Hippocampal formation (tissue), 2 donors: Measurements from ENCODE around the gene OPA3.
A peak's percentile ranks its signal among the peaks of the same experiment; 100 is the strongest.
"Not testable (repeated sequence)": the region's sequence is repeated elsewhere in the genome, so short reads cannot be mapped to it uniquely, and the experiment has no call there.

Experiments
- DNase-seq, 2 donors: peaks; one replicate each; lab custom pipeline; 2025; lab: John Stamatoyannopoulos, UW

The OPA3 gene

GRCh38 chr19:45522010-45522941, 62.3 kb downstream of the OPA3 start:
- no peak for DNase-seq

GRCh38 chr19:45518469-45518826, 66.2 kb downstream of the OPA3 start:
- no peak for DNase-seq

GRCh38 chr19:45517641-45518468, 66.7 kb downstream of the OPA3 start:
- no peak for DNase-seq

GRCh38 chr19:45517238-45517637, 67.4 kb downstream of the OPA3 start:
- DNase-seq = no peak

DNA sequence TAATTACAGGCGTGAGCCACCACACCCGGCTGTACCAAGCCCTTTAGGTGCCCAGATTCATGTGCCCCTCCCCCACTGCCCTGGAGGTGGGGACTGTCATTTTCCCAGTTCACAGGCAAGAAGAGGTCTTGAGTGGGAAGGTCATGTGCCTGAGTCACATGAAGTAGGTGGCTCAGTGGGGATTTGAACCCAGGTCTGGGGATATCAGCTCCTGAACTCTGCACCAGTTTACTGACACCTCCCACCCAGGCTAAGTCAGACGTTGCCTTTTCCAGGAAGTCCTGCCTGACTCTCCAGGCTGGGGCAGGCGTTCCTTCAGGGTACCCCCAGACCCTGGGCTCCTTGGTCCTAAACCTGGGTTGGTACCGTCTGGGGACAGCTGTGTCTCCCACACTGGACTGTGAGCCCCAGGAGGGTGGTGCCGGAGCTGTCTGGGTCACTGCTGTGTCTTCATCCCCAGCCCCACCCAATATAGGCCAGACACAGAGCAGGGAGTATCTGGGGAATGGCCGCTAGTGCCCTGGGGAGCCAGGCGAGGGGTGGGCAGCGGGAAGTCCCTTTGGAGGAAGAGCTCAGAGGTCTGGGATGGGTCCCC, 68.7 kb downstream of the OPA3 start:
- no peak for DNase-seq

DNA sequence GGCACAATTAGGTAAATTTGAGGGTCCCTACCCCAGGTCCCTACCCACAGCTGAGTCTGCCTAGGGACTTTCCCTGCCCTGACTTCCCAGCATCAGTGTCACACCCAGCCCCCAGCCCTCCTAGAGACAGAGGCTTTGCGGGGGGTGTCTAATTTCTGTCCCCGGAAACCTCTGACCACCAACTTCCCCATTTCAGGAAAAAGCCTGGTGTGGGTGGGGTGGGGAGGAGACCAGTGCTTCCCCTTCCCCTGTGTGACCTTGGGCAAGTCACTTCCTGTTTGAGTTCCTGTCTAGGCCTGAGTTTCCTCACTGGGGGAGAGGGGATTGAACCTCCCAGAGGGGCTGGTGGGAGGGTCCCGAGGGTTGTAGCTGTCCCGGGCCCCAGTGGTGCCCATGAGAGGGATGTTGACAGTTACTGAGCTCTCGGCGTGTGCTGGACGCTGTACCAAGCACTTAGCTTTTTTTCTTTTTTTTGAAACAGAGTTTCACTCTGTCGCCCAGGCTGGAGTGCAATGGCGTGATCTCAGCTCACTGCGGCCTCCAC, 69.4 kb downstream of the OPA3 start:
- peak in 1 of 2 donors; percentile 31 for DNase-seq

- DNase-seq = no peak
Measured at GRCh38 chr19:45514376-45515051, 70.1 kb downstream of the OPA3 start.

GRCh38 chr19:45512881-45513483, 71.6 kb downstream of the OPA3 start:
- no peak for DNase-seq

DNA sequence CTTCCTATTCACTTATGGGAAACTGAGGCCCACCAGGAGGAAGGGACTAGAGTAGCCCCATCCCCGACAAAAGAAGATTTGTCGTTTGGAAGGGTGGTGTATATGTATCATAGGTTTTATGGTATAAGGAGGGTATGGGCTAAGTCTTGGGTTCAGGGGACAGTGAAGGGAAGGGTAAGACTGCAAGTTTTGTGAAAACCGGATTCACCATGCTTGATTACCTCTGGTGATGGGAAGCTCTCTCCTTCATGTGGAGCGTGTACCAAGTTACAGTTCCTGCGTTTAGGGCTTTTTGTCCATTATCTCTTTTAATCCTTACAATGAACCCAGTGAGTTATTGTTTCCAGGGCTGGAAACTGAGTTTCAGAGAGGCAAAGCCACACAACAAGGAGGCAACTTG, 73.5 kb downstream of the OPA3 start:
- DNase-seq = no peak

DNA sequence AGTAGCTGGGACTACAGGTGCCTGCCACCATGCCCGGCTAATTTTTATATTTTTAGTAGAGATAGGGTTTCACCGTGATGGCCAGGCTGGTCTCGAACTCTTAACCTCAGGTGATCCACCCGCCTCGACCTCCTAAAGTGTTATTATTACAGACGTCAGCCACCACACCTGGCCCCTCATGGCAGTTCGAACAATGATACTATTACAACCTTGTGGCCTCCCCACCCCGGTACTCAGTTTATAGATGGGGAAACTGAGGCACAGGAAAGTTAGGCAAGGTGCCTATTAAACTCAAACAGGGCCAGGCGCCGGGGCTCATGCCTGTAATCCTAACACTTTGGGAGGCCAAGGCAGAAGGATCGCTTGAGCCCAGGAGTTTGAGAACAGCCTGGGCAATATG, 74.2 kb downstream of the OPA3 start:
- DNase-seq = not testable (repeated sequence)

GRCh38 chr19:45509692-45510015, 74.9 kb downstream of the OPA3 start:
- no peak for DNase-seq

DNA sequence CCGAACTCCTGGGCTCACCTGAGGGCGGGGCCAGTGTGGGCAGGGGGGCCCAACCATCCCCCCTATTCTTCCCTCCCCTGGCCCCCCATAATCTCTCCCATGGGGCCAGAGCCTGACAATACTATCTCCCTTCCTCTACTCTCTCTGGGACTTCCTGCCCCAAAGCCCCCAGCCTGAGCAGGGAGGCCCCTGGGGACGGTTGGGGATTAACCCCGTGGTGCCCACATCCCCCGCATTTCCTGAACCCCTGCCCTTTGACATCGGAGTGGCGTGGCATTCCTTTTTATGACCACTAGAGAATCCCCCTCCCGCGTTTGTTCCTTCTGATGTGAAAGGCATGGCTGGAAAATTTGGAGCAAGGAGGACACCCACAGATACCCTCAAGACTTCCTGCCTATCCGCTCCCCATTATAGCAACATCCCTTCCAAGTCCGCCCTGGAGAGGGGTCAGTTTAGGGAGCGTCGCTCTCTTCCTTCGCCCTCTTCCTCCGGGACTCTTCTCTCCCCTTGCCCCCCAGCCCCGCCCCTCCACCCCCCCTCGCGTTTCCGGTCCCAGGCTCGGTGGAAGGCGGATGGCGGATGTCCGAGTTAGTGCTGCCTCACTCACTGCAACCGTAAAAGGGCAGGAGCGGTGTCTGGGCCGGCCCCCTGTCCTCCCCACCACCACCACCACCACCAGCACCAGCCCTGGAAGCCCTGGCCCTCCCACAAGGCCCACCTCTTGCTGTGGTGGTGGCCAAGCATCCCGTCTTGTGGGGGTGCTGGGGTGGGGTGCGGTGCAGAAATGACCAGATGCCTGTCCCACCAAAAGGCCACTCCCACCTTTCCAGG, 75.5 kb downstream of the OPA3 start:
- DNase-seq = peak in 1 of 2 donors; percentile 13

DNA sequence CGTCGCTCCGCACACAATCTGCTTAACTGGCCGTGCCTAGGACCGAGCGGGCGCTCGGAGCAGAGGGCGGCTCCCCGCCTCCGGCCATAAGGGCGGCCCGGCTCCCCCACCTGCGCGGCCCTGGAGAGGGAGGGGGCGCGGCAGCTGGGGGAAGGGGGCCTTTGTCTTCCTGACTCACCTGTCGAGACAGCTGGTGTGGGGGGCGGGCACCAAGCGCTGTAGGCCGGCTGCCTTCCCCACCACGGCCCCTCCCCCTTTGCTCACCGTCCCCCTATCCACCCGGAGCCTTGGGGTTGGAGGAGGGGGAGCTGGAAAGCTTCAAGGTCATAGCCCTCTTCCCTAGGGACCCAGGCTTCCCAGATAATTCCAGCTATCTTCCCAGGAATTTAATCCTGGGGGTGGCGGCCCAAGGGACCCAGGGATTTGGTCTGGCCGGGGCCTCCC, 76.2 kb downstream of the OPA3 start:
- no peak for DNase-seq

DNA sequence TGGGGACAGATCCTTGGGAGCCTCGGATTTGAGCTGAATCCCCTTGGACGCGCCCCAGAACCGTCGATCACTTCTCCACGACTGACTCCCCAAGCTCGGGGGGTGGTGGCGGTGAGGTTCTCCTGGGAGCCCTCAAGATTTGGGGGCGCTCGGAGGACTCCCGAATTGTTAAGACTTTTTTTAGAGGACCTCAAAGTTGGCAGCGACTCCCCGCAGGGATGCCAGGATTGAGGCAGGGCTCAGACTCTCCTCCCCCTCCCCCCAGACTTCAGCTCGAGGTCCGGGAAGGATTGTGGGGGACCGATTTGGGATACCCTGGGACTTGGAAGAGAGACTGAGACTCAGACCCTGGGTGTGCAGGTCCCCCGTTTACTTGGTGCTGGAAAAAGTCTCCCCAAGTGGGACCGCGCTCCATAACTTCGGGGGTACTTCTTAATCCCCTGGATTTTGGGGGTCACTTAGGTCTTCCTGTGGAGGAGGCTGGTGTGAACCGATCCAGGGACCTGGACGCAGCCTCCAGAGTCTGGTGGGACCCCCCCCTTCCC, 76.7 kb downstream of the OPA3 start:
- no peak for DNase-seq

DNA sequence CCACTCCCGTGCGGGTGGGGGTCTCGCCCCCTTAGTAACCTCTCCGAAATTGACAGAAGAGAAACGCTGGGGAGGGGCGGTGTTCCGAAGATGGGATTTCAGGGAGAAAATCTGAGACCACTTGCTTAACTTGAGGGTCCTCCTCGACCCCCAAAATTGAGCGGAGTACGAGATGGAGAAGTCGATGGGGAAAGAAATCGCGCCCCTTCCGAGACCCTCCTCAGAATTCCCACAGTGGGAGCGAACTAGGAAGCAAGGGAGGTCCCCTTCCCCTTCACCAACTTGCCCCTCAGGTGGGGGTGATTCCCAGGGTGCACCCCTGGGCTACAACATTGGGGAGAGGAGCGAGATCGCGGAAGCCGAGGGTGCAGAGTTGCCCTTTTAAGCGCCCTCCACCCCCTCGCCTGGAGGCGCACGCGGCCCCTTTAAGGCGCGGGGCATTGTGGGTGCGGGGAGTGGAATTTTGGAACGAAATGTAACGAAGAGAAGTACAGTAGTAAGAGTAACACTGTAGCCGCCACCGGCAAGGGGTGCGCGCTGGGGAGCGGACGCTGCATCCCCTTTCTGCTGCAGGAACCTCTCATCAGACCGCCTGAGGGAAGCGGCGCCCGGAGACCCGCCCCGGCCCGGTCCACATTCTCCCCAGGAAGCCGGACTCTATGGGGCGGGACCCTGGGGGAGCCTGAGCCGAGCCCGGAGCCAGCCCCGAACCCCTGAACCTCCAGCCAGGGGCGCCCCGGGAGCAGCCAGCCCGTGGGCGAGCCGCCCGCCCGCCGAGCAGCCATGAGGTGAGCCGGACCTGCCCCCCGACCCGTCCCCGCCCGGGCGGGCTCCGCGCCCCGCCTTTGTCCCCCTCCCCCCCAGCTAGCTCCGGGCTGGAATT, 77.4 kb downstream of the OPA3 start, which contains the start of gene VASP:
TSS of gene VASP (plus strand) at position 491 of the 883 bp plus-strand sequence. CDS start at position 784, 293 bp downstream.
- DNase-seq = peak; percentile 69 to 73

DNA sequence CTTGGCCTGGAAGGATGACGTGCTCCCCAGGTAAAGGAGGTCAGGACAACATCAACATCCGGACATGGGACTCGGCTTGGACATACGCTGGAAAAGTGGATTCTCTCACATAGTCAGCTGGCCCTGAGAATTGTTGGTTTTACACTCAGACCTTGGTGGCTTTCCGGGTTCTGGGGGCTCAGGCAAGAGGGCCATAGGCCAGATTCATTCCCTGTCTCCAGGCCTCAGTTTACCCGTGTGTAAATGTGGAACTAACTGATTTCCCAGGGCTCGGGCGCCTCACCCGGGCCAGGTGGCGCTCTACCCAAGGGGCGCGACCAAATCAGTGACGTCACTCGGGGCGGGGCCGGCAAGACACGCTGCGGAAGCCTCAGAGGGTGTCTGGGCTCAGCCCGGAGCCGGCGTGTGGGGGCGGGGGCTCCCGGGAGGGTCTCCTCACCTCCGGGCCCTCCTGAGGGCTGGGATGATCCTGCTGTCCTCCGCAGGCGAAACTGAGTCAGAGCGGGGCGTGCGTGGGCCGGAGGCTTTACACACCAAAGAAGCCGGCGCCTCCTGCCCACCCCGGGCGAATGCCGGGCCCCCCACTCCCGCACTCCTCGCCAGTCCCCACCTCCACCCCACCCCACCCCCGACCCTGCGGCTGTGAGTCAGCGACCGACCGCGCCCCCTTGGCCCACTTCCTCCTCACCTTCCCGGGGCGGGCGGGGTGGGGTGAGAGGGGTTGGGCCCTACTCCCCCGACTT, 78.2 kb downstream of the OPA3 start:
- DNase-seq = peak; percentile 81 to 88

DNA sequence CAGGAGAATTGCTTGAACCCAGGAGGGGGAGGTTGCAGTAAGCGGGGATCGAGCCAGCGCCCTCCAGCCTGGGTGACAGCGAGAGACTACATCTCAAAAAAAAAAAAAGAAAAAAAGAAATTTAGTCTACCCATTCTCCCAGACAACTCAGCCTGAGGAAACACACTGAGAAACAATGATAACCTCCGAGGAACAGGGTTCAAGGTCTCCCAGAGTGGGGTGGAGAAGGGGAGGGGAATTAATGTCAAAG, 78.7 kb downstream of the OPA3 start:
- no peak for DNase-seq

DNA sequence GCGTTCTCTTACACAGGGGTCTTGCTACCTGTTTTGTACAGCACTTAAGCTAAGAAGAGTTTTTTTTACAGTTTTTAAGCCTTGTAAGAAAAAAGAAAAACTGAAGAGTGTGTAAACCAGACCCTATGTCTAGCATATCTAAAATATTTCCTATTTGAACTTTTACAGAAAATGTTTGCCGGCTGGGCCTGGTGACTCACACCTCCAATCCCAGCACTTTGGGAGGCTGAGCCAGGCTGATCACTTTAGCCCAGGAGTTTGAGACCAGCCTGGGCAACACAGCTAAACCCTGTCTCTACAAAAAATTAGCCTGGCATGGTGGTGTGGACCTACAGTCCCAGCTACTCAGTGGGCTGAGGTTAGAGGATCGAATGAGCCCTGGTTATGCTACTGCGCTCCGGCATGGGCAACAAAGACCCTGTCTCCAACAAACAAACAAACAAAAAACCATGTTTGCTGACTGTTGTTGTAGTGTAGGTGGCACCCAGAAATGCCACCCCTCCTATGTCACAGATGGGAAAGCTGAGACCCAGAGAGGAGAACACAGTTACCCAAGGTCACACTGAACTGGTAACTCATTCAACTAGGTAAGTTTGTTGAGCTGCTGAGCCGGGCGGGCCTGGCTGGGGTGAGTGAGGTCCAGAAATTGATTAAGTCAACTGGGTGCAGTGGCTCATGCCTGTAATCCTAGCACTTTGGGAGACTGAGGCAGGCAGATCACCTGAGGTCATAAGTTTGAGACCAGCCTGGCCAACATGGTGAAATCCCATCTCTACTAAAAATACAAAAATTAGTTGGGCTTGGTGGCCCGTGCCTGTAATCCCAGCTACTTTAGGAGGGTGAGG, 79.2 kb downstream of the OPA3 start:
- DNase-seq = no peak
